Activated T-helper 2 cell treated with anti-CD3 and anti-CD28 coated beads, Interferon-gamma antibody, Interleukin-2, Interleukin-4, amounts not matched to agents 10 μg/mL and 5 μg/mL and 100 μg/mL, durations not matched to agents 14 hours and 24 hours and 36 hours (primary cell): ENCODE results near the gene RPL31. TPM values are rescaled to one million over a fixed set of nuclear protein-coding genes. Genes with fewer than 3 reads are reported as not detected.

Experiments used
- DNase-seq: peaks from one replicate; pipeline ENCODE4 v3.0.0; 2021; ENCODE audit warnings: low spot score
- H3K27ac Mint-ChIP-seq: one replicate; pipeline ENCODE4 v1.8.0; 2021; ENCODE audit warnings: mixed read lengths
- H3K27me3 Mint-ChIP-seq: one replicate; pipeline ENCODE4 v1.8.0; 2021; ENCODE audit warnings: low read depth, mixed read lengths
- H3K36me3 Mint-ChIP-seq: one replicate; pipeline ENCODE4 v1.8.0; 2021; ENCODE audit warnings: low read depth, mixed read lengths
- H3K4me1 Mint-ChIP-seq: one replicate; pipeline ENCODE4 v1.8.0; 2021; ENCODE audit warnings: low read depth, mixed read lengths
- H3K4me3 Mint-ChIP-seq: one replicate; pipeline ENCODE4 v1.8.0; 2021; ENCODE audit warnings: low read depth, mild to moderate bottlenecking, moderate library complexity, mixed read lengths
- H3K9me3 Mint-ChIP-seq: one replicate; pipeline ENCODE4 v1.8.0; 2021; ENCODE audit warnings: mixed read lengths
- intact Hi-C: fragments of 100-400 bp; cut with micrococcal nuclease; formaldehyde crosslinking; loops from one replicate; pipeline ENCODE4 v1.15.1; 2023
- total RNA-seq: library from RNA; stranded (reverse); gene quantifications from 2 replicates; pipeline ENCODE4 v1.2.3, GENCODE V29; 2022

Gene RPL31
- total RNA-seq, 1 donor from 2014 or later: 1,243 TPM

- no peaks in the 10 kb centered on the region for H3K36me3 Mint-ChIP-seq
- H3K9me3 Mint-ChIP-seq: no peaks in the 10 kb centered on the region
- intact Hi-C loops: no loop called here
- H3K27me3 Mint-ChIP-seq: no peaks in the 10 kb centered on the region
- no peak overlapping the region for H3K27ac Mint-ChIP-seq
- no peak for DNase-seq
- peaks cover 3% of the 10 kb centered on the region for H3K4me1 Mint-ChIP-seq
- no peak overlapping the region for H3K4me3 Mint-ChIP-seq
These were observed 11.9 kb upstream of the RPL31 start for GRCh38 chr2:100990166-100990565.

GRCh38 chr2:100990650-100991403 is 11.3 kb upstream of the RPL31 start:
- DNase-seq: no peak
- Mint-ChIP-seq H3K9me3 (no peaks in the 10 kb centered on the region), H3K27me3 (no peaks in the 10 kb centered on the region), H3K27ac (no peak overlapping the region), H3K4me3 (no peak overlapping the region), H3K4me1 (peaks cover 3% of the 10 kb centered on the region), H3K36me3 (no peaks in the 10 kb centered on the region)
- intact Hi-C loops: no loop called here

- H3K36me3 Mint-ChIP-seq: no peaks in the 10 kb centered on the region
- H3K27ac Mint-ChIP-seq: no peak overlapping the region
- no peak overlapping the region for H3K4me3 Mint-ChIP-seq
- no peaks in the 10 kb centered on the region for H3K9me3 Mint-ChIP-seq
- intact Hi-C loops: no loop called here
- no peak for DNase-seq
- no peaks in the 10 kb centered on the region for H3K27me3 Mint-ChIP-seq
- peaks cover 3% of the 10 kb centered on the region for H3K4me1 Mint-ChIP-seq
These were observed 10.7 kb upstream of the RPL31 start for GRCh38 chr2:100991404-100991773.

DNA sequence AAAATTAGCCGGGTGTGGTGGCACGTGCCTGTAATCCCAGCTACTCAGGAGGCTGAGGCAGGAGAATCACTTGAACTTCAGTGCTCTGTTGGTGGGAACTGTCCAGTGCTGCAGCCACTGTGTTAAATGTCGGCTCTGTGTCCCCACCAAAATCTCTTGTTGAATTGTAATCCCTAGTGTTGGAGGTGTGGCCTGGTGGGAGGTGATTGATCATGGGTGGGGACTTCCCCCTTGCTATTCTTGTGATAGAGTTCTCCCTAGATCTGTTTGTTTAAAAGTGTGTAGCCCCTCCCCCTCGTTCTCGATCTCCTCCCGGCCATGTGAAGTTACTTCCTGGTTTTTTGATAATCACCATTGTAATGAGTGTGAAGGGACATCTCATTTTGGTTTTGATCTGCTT is 9.8 kb upstream of the RPL31 start:
- intact Hi-C loops: no loop called here
- no peak for DNase-seq
- H3K27ac Mint-ChIP-seq: no peak overlapping the region
- no peaks in the 10 kb centered on the region for H3K36me3 Mint-ChIP-seq
- H3K4me1 Mint-ChIP-seq: peaks cover 3% of the 10 kb centered on the region
- no peaks in the 10 kb centered on the region for H3K27me3 Mint-ChIP-seq
- H3K9me3 Mint-ChIP-seq: no peaks in the 10 kb centered on the region
- no peak overlapping the region for H3K4me3 Mint-ChIP-seq

DNA sequence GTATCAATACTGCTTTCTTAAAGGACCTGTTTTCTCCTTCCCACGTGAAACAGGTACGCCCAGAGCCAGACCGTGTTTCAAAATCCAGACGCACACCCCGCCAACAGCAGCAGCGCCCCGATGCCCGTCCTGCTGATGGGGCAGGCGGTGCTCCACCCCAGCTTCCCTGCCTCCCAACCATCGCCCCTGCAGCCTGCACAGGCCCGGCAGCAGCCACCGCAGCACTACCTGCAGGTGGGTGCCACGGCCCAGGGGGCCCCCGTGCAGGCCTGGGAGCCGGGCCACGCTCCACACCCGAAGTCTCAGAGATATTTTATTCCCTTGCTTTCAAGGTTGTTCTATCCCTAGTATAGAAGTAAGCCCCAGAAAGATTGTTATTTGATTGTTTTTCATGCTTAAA is 8.8 kb upstream of the RPL31 start:
- Mint-ChIP-seq H3K27ac (no peak overlapping the region), H3K4me3 (no peak overlapping the region), H3K4me1 (peaks cover 3% of the 10 kb centered on the region), H3K36me3 (no peaks in the 10 kb centered on the region), H3K27me3 (no peaks in the 10 kb centered on the region), H3K9me3 (no peaks in the 10 kb centered on the region)
- no peak for DNase-seq
- intact Hi-C loops: no loop called here

- Mint-ChIP-seq H3K9me3 (no peaks in the 10 kb centered on the region), H3K36me3 (no peaks in the 10 kb centered on the region), H3K27me3 (peaks cover 5% of the 10 kb centered on the region), H3K4me1 (peaks cover 3% of the 10 kb centered on the region), H3K4me3 (no peak overlapping the region), H3K27ac (no peak overlapping the region)
- intact Hi-C loops: no loop called here
- DNase-seq: no peak
These were observed 6.6 kb upstream of the RPL31 start for GRCh38 chr2:100995309-100996075.

- no peaks in the 10 kb centered on the region for H3K9me3 Mint-ChIP-seq
- no peak for DNase-seq
- H3K36me3 Mint-ChIP-seq: peaks cover 6% of the 10 kb centered on the region
- peaks cover 6% of the 10 kb centered on the region for H3K4me1 Mint-ChIP-seq
- peaks cover 5% of the 10 kb centered on the region for H3K27me3 Mint-ChIP-seq
- no peak overlapping the region for H3K4me3 Mint-ChIP-seq
- intact Hi-C loops: no loop called here
- H3K27ac Mint-ChIP-seq: no peak overlapping the region
These were observed 4.4 kb upstream of the RPL31 start for GRCh38 chr2:100997509-100998234.

DNA sequence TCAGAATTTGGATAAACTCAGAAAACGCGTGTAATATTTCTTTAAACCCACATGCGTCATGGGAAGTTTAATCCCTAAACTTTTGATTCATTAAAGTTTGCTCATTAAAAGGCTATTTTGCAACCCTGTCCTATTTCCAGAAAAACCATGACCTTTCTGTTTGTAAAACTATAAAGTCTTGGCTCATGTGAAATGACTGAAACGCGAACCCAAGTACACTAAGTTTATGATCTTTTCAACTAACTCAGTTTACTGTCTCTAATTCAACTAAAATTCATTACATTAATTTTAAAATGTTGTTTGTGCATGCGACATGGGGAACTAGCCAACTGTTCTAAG is 3.9 kb upstream of the RPL31 start:
- Mint-ChIP-seq H3K4me3 (no peak overlapping the region), H3K27ac (no peak overlapping the region), H3K9me3 (no peaks in the 10 kb centered on the region), H3K4me1 (peaks cover 6% of the 10 kb centered on the region), H3K36me3 (peaks cover 11% of the 10 kb centered on the region), H3K27me3 (peaks cover 5% of the 10 kb centered on the region)
- intact Hi-C loops: no loop called here
- no peak for DNase-seq

- Mint-ChIP-seq H3K4me1 (peaks cover 23% of the 10 kb centered on the region), H3K36me3 (peaks cover 29% of the 10 kb centered on the region), H3K9me3 (no peaks in the 10 kb centered on the region), H3K4me3 (no peak overlapping the region), H3K27me3 (peaks cover 5% of the 10 kb centered on the region), H3K27ac (no peak overlapping the region)
- no peak for DNase-seq
- intact Hi-C loops: loop anchor here (5.0 kb wide), 4 partner anchors 152 to 393 kb away; partner anchors contain the start of genes RNF149 and TBC1D8
These were observed 2.1 kb upstream of the RPL31 start for GRCh38 chr2:100999995-101000394.

- intact Hi-C loops: loop anchor here (1.0 to 5.0 kb wide), 5 partner anchors 150 to 440 kb away; partner anchors contain the start of genes PDCL3, RNF149 and TBC1D8
- H3K4me1 Mint-ChIP-seq: peaks cover 37% of the 10 kb centered on the region
- peaks cover 5% of the 10 kb centered on the region for H3K27me3 Mint-ChIP-seq
- peak overlapping the region; percentile 97 for H3K4me3 Mint-ChIP-seq
- DNase-seq: no peak
- H3K9me3 Mint-ChIP-seq: no peaks in the 10 kb centered on the region
- H3K36me3 Mint-ChIP-seq: peaks cover 56% of the 10 kb centered on the region
- peak overlapping the region; percentile 93 for H3K27ac Mint-ChIP-seq
These were observed 631 bp downstream of the RPL31 start for GRCh38 chr2:101002562-101003277.

DNA sequence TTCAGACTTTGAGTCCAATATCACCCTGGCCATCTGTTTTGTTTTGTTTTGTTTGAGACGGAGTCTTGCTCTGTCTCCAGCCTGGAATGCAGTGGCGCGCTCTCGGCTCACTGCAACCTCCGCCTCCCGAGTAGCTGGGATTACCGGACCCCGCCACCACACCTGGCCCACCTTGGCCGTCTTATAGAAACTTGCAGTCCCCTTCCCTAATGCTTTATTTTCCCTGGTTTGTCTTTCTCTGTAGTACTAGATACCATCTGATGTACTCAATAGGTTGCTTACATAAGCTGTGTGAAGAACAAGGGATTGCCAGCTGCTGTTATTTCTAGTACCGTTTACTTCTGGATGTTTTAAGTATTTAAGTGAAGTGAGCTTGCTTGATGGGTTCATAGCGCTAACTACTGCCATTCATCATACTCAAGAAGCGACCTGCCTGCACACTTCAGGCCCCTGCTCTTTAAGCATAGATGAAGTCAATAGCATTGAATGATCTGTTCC is 1.2 kb downstream of the RPL31 start:
- no peaks in the 10 kb centered on the region for H3K9me3 Mint-ChIP-seq
- peaks cover 62% of the 10 kb centered on the region for H3K36me3 Mint-ChIP-seq
- H3K27ac Mint-ChIP-seq: peak overlapping the region; percentile 93
- peaks cover 41% of the 10 kb centered on the region for H3K4me1 Mint-ChIP-seq
- DNase-seq: no peak
- H3K27me3 Mint-ChIP-seq: peaks cover 5% of the 10 kb centered on the region
- intact Hi-C loops: loop anchor here (5.0 kb wide), 4 partner anchors 149 to 396 kb away; partner anchors contain the start of genes RNF149 and TBC1D8
- H3K4me3 Mint-ChIP-seq: peak overlapping the region; percentile 97

DNA sequence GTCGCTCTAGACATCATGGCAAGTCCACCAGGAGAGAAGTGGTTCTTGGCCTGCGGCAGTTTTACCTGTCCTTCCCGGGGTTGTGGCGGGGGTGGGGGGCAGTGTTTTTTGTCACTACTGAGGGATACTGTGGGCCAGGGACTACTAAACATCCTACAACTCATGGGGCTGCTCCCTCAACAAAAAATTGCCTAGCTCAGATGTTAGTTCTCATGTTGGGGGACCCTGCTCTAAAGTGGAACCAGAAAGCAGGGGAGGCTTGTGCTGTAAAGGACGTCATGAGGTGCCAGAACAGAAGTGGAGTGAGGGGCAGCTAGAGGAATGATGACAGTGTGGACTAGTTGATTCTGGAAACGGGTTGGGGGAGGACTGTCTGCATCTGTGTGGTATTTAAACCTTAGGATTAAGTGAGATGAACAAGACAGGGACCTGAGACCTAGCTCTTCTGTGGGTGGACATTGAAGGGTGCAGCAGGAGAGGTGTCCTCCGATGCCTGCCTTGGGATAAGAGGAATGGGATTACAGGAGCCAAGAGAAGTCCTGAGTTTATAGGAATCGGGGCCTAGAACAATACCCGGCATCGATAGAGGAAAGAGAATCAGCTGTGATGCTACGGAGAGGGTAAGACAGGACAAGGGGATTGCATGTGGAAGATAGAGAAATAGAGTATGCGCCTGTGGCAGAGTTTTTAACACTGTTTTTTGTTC is 2.7 kb downstream of the RPL31 start:
- no peak for DNase-seq
- Mint-ChIP-seq H3K4me3 (peak overlapping the region; percentile 97), H3K9me3 (no peaks in the 10 kb centered on the region), H3K27ac (peak overlapping the region; percentile 75), H3K27me3 (peaks cover under 1% of the 10 kb centered on the region), H3K4me1 (peaks cover 44% of the 10 kb centered on the region), H3K36me3 (peaks cover 73% of the 10 kb centered on the region)
- intact Hi-C loops: loop anchor here (5.0 kb wide), 4 partner anchors 148 to 397 kb away; partner anchors contain the start of genes RNF149 and TBC1D8
